DOHH2 (cell line): ENCODE measurements around the gene PEAK1.

Source experiments
- CTCF ChIP-seq: fragments of 200-600 bp; sonication (generic); IDR thresholded peaks from one replicate; pipeline ENCODE4 v1.5.1; 2014; ENCODE audit warnings: antibody characterized with exemption, mild to moderate bottlenecking, low read depth, low read length; ENCODE audit not compliant: poor library complexity, severe bottlenecking
- EZH2phosphoT487 ChIP-seq: fragments of 200-600 bp; sonication (generic); IDR thresholded peaks from 2 replicates; pipeline ENCODE4 v1.6.1; 2017; ENCODE audit warnings: borderline replicate concordance, mild to moderate bottlenecking, antibody characterized with exemption, low read length, moderate library complexity, mixed read lengths

- TF ChIP-seq CTCF (no peak), EZH2phosphoT487 (no peak)
Measured at GRCh38 chr15:77247116-77247515, 172.8 kb downstream of the PEAK1 start.
